ENCODE data around the gene AQP7. TPM values are rescaled to one million over a fixed set of nuclear protein-coding genes. Genes with fewer than 3 reads are reported as not detected.
"Not testable (repeated sequence)": the region's sequence is repeated elsewhere in the genome, so short reads cannot be mapped to it uniquely, and the experiment has no call there.

The AQP7 gene
- total RNA-seq, 1 donor from 2014 or later: 18.9 TPM

- Histone ChIP-seq H3K4me3 (no peak overlapping the region), H3K9me3 (no peaks in the 10 kb centered on the region), H3K4me1 (no peaks in the 10 kb centered on the region), H3K27ac (no peak overlapping the region), H3K36me3 (no peaks in the 10 kb centered on the region), H3K27me3 (no peaks in the 10 kb centered on the region)
- intact Hi-C loops (cut with DNase I): no loop called here
- DNase-seq (ENCODE audit: low spot score in 2 of 2): no peak
- TF ChIP-seq CTCF (IDR thresholded peaks at IDR 0.05): no peak
Observed at GRCh38 chr9:33431420-33431819, 29.1 kb upstream of the AQP7 start.

GRCh38 chr9:33430942-33431341 lies 28.6 kb upstream of the AQP7 start:
- Histone ChIP-seq H3K9me3 (no peaks in the 10 kb centered on the region), H3K4me1 (no peaks in the 10 kb centered on the region), H3K4me3 (no peak overlapping the region), H3K27me3 (no peaks in the 10 kb centered on the region), H3K36me3 (no peaks in the 10 kb centered on the region), H3K27ac (no peak overlapping the region)
- DNase-seq (ENCODE audit: low spot score in 2 of 2): no peak
- intact Hi-C loops (cut with DNase I): no loop called here
- TF ChIP-seq CTCF (IDR thresholded peaks at IDR 0.05): no peak

GRCh38 chr9:33429256-33429985 lies 27.1 kb upstream of the AQP7 start:
- H3K4me1 ChIP-seq: no peaks in the 10 kb centered on the region
- no peak overlapping the region for H3K4me3 ChIP-seq
- DNase-seq (ENCODE audit: low spot score in 2 of 2): no peak
- H3K27me3 ChIP-seq: no peaks in the 10 kb centered on the region
- H3K27ac ChIP-seq: no peak overlapping the region
- H3K36me3 ChIP-seq: no peaks in the 10 kb centered on the region
- H3K9me3 ChIP-seq: no peaks in the 10 kb centered on the region
- TF ChIP-seq CTCF (IDR thresholded peaks at IDR 0.05): no peak
- intact Hi-C loops (cut with DNase I): no loop called here

- TF ChIP-seq CTCF (IDR thresholded peaks at IDR 0.05): no peak
- intact Hi-C loops (cut with DNase I): no loop called here
- Histone ChIP-seq H3K36me3 (no peaks in the 10 kb centered on the region), H3K9me3 (no peaks in the 10 kb centered on the region), H3K4me1 (no peaks in the 10 kb centered on the region), H3K27me3 (no peaks in the 10 kb centered on the region), H3K27ac (no peak overlapping the region), H3K4me3 (no peak overlapping the region)
- no peak for DNase-seq (ENCODE audit: low spot score in 2 of 2)
Observed at GRCh38 chr9:33426843-33427293, 24.5 kb upstream of the AQP7 start.

- H3K27me3 ChIP-seq: no peaks in the 10 kb centered on the region
- no peak for DNase-seq (ENCODE audit: low spot score in 2 of 2)
- intact Hi-C loops (cut with DNase I): no loop called here
- H3K4me3 ChIP-seq: no peak overlapping the region
- no peak for TF ChIP-seq CTCF (IDR thresholded peaks at IDR 0.05)
- no peaks in the 10 kb centered on the region for H3K9me3 ChIP-seq
- no peaks in the 10 kb centered on the region for H3K4me1 ChIP-seq
- H3K36me3 ChIP-seq: no peaks in the 10 kb centered on the region
- H3K27ac ChIP-seq: no peak overlapping the region
Observed at GRCh38 chr9:33425128-33425533, 22.8 kb upstream of the AQP7 start.

GRCh38 chr9:33424492-33424891 lies 22.1 kb upstream of the AQP7 start:
- H3K4me3 ChIP-seq; H3K27me3 ChIP-seq; DNase-seq (ENCODE audit: low spot score in 2 of 2); H3K36me3 ChIP-seq; H3K27ac ChIP-seq; H3K4me1 ChIP-seq; intact Hi-C loops (cut with DNase I); H3K9me3 ChIP-seq: not testable (repeated sequence)

- H3K27me3 ChIP-seq; H3K27ac ChIP-seq; DNase-seq (ENCODE audit: low spot score in 2 of 2); intact Hi-C loops (cut with DNase I); H3K4me3 ChIP-seq; H3K4me1 ChIP-seq; H3K36me3 ChIP-seq; H3K9me3 ChIP-seq: not testable (repeated sequence)
Observed at GRCh38 chr9:33424043-33424442, 21.7 kb upstream of the AQP7 start.
